Hepatic stellate cell (primary cell): ENCODE measurements around the gene CAPN1.
A peak's percentile ranks its signal among the peaks of the same experiment; 100 is the strongest.
"Not testable (repeated sequence)": the region's sequence is repeated elsewhere in the genome, so short reads cannot be mapped to it uniquely, and the experiment has no call there.

Source experiments
- DNase-seq: peaks from one replicate; pipeline ENCODE4 v3.0.0; 2011; ENCODE audit warnings: low spot score

Gene CAPN1

GRCh38 chr11:65160643-65161042, 21.1 kb upstream of the CAPN1 start:
- DNase-seq: no peak

GRCh38 chr11:65163684-65164083, 18.0 kb upstream of the CAPN1 start:
- no peak for DNase-seq

- no peak for DNase-seq
Observed at GRCh38 chr11:65165410-65166317, 16.1 kb upstream of the CAPN1 start.

GRCh38 chr11:65166893-65167292, 14.8 kb upstream of the CAPN1 start:
- no peak for DNase-seq

GRCh38 chr11:65167656-65168055, 14.1 kb upstream of the CAPN1 start:
- no peak for DNase-seq

- no peak for DNase-seq
Observed at GRCh38 chr11:65169164-65169641, 12.5 kb upstream of the CAPN1 start.

GRCh38 chr11:65170058-65170534, 11.6 kb upstream of the CAPN1 start, which contains the start of gene SPDYC:
Gene SPDYC (plus strand): TSS chr11:65170233. CDS start chr11:65171358, 1,125 bp downstream.
- DNase-seq: no peak

GRCh38 chr11:65172600-65172999, 9.1 kb upstream of the CAPN1 start:
- no peak for DNase-seq

GRCh38 chr11:65174571-65175010, 7.1 kb upstream of the CAPN1 start:
- DNase-seq: not testable (repeated sequence)

- DNase-seq: peak; percentile 85
Observed at GRCh38 chr11:65180877-65181568, 705 bp upstream of the CAPN1 start.

- DNase-seq: peak; percentile 50
Observed at GRCh38 chr11:65182258-65183170, 786 bp downstream of the CAPN1 start.

GRCh38 chr11:65183201-65183891, 1.6 kb downstream of the CAPN1 start:
- no peak for DNase-seq

- DNase-seq: no peak
Observed at GRCh38 chr11:65184146-65184545, 2.4 kb downstream of the CAPN1 start.

GRCh38 chr11:65185171-65185570, 3.4 kb downstream of the CAPN1 start:
- DNase-seq: no peak

- no peak for DNase-seq
Observed at GRCh38 chr11:65185869-65186341, 4.2 kb downstream of the CAPN1 start.

- DNase-seq: no peak
Observed at GRCh38 chr11:65186701-65187100, 5.0 kb downstream of the CAPN1 start.

- no peak for DNase-seq
Observed at GRCh38 chr11:65187146-65187675, 5.5 kb downstream of the CAPN1 start.

- no peak for DNase-seq
Observed at GRCh38 chr11:65187971-65188461, 6.3 kb downstream of the CAPN1 start.

GRCh38 chr11:65188486-65188885, 6.8 kb downstream of the CAPN1 start:
- no peak for DNase-seq

- no peak for DNase-seq
Observed at GRCh38 chr11:65189191-65189590, 7.5 kb downstream of the CAPN1 start.
